Measurements from ENCODE around the gene SOX6.

The SOX6 gene

DNA sequence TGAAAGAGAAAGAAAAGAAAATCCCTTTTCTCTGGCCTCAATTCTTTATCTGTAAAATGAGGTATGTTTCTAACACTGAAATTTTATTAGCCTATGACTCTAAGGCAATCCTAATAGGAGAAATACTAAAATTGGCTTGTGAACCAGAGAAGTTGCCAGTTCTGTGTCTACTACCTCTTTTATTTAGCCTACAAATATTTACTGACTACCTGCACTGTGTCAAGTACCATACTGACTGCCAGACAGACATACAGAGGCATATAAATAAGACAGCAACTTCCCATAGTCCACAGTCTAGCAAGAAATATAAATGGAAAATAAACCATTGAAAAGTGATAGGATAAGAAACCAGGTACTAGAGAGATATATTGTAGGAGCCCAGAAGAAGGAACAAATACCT, 2.4 kb upstream of the SOX6 start:
- DNase-seq (ENCODE audit: extremely low read depth, low read depth): no peak
- TF ChIP-seq, protein P1, sequence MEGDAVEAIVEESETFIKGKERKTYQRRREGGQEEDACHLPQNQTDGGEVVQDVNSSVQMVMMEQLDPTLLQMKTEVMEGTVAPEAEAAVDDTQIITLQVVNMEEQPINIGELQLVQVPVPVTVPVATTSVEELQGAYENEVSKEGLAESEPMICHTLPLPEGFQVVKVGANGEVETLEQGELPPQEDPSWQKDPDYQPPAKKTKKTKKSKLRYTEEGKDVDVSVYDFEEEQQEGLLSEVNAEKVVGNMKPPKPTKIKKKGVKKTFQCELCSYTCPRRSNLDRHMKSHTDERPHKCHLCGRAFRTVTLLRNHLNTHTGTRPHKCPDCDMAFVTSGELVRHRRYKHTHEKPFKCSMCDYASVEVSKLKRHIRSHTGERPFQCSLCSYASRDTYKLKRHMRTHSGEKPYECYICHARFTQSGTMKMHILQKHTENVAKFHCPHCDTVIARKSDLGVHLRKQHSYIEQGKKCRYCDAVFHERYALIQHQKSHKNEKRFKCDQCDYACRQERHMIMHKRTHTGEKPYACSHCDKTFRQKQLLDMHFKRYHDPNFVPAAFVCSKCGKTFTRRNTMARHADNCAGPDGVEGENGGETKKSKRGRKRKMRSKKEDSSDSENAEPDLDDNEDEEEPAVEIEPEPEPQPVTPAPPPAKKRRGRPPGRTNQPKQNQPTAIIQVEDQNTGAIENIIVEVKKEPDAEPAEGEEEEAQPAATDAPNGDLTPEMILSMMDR (IDR thresholded peaks at IDR 0.05; ENCODE audit: low read depth, low read length, missing control alignments): no peak
- no peak overlapping the region for H3K4me3 ChIP-seq (replicated peaks; ENCODE audit: low read depth, low read length)

GRCh38 chr11:16357775-16358174, 1.4 kb upstream of the SOX6 start:
- H3K4me3 ChIP-seq (replicated peaks; ENCODE audit: low read depth, low read length): no peak overlapping the region
- TF ChIP-seq, protein P1 (IDR thresholded peaks at IDR 0.05; ENCODE audit: low read depth, low read length, missing control alignments): no peak
- DNase-seq (ENCODE audit: extremely low read depth, low read depth): no peak

DNA sequence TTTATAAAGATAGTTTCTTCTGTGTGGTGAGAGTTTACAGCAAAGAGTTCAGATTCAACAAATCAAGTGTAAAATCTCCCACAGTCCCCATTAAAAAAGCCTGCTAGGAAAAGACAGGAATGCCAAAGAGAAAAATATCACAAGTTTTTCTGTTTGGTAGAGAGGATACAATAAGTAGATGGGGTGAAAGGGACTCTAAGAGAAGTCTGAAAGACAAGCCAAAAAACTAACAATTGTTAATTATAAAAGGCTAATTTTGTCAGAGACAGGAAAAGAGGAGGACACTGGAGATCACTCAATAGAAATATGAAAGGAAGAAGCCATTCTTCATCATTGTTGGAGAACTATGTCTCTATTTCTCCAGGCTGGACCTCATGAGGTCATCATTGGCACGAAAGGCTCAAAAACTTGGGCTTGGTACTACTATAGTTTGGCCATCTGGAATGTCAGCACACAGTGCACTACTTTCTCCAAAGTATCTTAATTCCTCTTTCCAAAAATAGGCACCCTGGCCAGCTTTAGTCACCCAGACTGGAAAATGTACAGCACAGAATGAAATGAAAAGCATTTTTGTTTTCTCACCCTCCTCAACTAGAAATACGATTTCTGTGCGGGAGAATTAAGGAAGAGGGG, 531 bp upstream of the SOX6 start:
- H3K4me3 ChIP-seq (replicated peaks; ENCODE audit: low read depth, low read length): no peak overlapping the region
- TF ChIP-seq, protein P1 (IDR thresholded peaks at IDR 0.05; ENCODE audit: low read depth, low read length, missing control alignments): no peak
- DNase-seq (ENCODE audit: extremely low read depth, low read depth): no peak

DNA sequence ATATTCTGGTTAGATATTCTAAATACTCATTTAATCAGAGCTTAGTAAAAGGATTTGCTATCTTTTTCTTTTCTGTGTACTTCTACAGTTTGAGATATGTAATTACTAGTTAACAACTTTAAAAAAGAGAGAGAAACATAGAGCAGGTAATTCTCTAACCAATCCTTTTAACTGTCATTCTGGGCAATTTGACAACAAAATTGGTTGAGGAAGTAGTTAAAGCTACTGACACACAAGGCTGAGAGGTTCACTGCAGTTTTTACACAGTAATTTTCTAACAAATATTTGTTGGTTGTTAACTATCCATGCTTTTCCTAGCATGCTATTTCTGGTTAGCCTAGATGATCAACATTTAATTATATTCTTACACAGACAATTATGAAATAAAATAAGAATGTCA, 3.6 kb downstream of the SOX6 start:
- no peak for DNase-seq (ENCODE audit: extremely low read depth, low read depth)
- TF ChIP-seq, protein P1 (IDR thresholded peaks at IDR 0.05; ENCODE audit: low read depth, low read length, missing control alignments): no peak

DNA sequence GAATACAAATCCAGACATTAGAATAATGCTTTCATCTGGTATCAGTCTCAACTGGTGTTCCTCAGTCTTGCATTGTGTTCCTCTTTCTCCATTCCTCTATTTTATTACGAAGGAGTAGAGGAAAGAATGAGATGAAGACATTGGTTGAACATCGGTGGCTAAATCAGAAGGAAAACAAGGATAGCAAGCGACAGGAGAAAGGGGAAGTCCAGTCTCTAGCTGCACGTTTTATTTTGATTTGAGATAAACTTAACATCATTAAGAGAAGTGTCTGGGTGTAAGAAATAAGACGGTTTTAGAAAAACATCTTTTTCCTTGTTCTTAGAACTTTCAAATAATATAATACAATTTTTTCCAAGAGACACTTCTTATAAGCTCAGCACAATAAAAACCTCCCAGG, 6.2 kb downstream of the SOX6 start:
- H3K4me3 ChIP-seq (replicated peaks; ENCODE audit: low read depth, low read length): no peak overlapping the region
- DNase-seq (ENCODE audit: extremely low read depth, low read depth): no peak
- TF ChIP-seq, protein P1 (IDR thresholded peaks at IDR 0.05; ENCODE audit: low read depth, low read length, missing control alignments): no peak

More for the DNA sequence above, 3.6 kb downstream of the SOX6 start:
- H3K4me3 ChIP-seq (replicated peaks; ENCODE audit: low read depth, low read length): no peak overlapping the region

- TF ChIP-seq, protein P1 (IDR thresholded peaks at IDR 0.05; ENCODE audit: low read depth, low read length, missing control alignments): no peak
- DNase-seq (ENCODE audit: extremely low read depth, low read depth): no peak
- no peak overlapping the region for H3K4me3 ChIP-seq (replicated peaks; ENCODE audit: low read depth, low read length)
Measured at GRCh38 chr11:16347928-16348685, 8.2 kb downstream of the SOX6 start.

Measured in HFF-Myc (cell line).